ENCODE results near the gene USP47. TPM values are rescaled to one million over a fixed set of nuclear protein-coding genes. Genes with fewer than 3 reads are reported as not detected.

USP47 gene
- total RNA-seq, 1 donor from 2014 or later, result 45.1 TPM

GRCh38 chr11:11976481-11977127 lies 134.8 kb downstream of the USP47 start:
- Mint-ChIP-seq H3K9me3 (ENCODE audit: unreplicated experiment) (no peaks in the 10 kb centered on the region), H3K27me3 (ENCODE audit: unreplicated experiment) (peaks cover 8% of the 10 kb centered on the region), H3K36me3 (ENCODE audit: low read depth, unreplicated experiment) (peaks cover 4% of the 10 kb centered on the region), H3K27ac (ENCODE audit: unreplicated experiment) (peak overlapping the region; percentile 88), H3K4me3 (ENCODE audit: unreplicated experiment) (no peak overlapping the region), H3K4me1 (ENCODE audit: unreplicated experiment) (peaks cover 34% of the 10 kb centered on the region)
- no peak for DNase-seq (ENCODE audit: low spot score)
- TF ChIP-seq CTCF (IDR thresholded peaks at IDR 0.05; ENCODE audit: unreplicated experiment), result no peak

GRCh38 chr11:11977206-11977938 lies 135.6 kb downstream of the USP47 start:
- DNase-seq (ENCODE audit: low spot score), result peak; percentile 25
- peaks cover 4% of the 10 kb centered on the region for H3K36me3 Mint-ChIP-seq (ENCODE audit: low read depth, unreplicated experiment)
- peaks cover 34% of the 10 kb centered on the region for H3K4me1 Mint-ChIP-seq (ENCODE audit: unreplicated experiment)
- H3K27ac Mint-ChIP-seq (ENCODE audit: unreplicated experiment), result peak overlapping the region; percentile 88
- peak overlapping the region; percentile 68 for H3K4me3 Mint-ChIP-seq (ENCODE audit: unreplicated experiment)
- no peaks in the 10 kb centered on the region for H3K9me3 Mint-ChIP-seq (ENCODE audit: unreplicated experiment)
- H3K27me3 Mint-ChIP-seq (ENCODE audit: unreplicated experiment), result peaks cover 6% of the 10 kb centered on the region
- no peak for TF ChIP-seq CTCF (IDR thresholded peaks at IDR 0.05; ENCODE audit: unreplicated experiment)

GRCh38 chr11:11978098-11978637 lies 136.4 kb downstream of the USP47 start:
- Mint-ChIP-seq H3K4me1 (ENCODE audit: unreplicated experiment) (peaks cover 34% of the 10 kb centered on the region), H3K27me3 (ENCODE audit: unreplicated experiment) (peaks cover 5% of the 10 kb centered on the region), H3K4me3 (ENCODE audit: unreplicated experiment) (no peak overlapping the region), H3K36me3 (ENCODE audit: low read depth, unreplicated experiment) (peaks cover 4% of the 10 kb centered on the region), H3K9me3 (ENCODE audit: unreplicated experiment) (no peaks in the 10 kb centered on the region), H3K27ac (ENCODE audit: unreplicated experiment) (peak overlapping the region; percentile 0)
- no peak for TF ChIP-seq CTCF (IDR thresholded peaks at IDR 0.05; ENCODE audit: unreplicated experiment)
- no peak for DNase-seq (ENCODE audit: low spot score)

- H3K4me3 Mint-ChIP-seq (ENCODE audit: unreplicated experiment), result no peak overlapping the region
- peaks cover 34% of the 10 kb centered on the region for H3K4me1 Mint-ChIP-seq (ENCODE audit: unreplicated experiment)
- peaks cover 5% of the 10 kb centered on the region for H3K27me3 Mint-ChIP-seq (ENCODE audit: unreplicated experiment)
- TF ChIP-seq CTCF (IDR thresholded peaks at IDR 0.05; ENCODE audit: unreplicated experiment), result no peak
- no peaks in the 10 kb centered on the region for H3K9me3 Mint-ChIP-seq (ENCODE audit: unreplicated experiment)
- no peak for DNase-seq (ENCODE audit: low spot score)
- peaks cover 4% of the 10 kb centered on the region for H3K36me3 Mint-ChIP-seq (ENCODE audit: low read depth, unreplicated experiment)
- no peak overlapping the region for H3K27ac Mint-ChIP-seq (ENCODE audit: unreplicated experiment)
Measured at GRCh38 chr11:11978792-11979487, 137.2 kb downstream of the USP47 start.
